LNCaP clone FGC (cell line): ENCODE results near the gene GNB5.

Experiments used
- DNase-seq: peaks from one replicate; pipeline ENCODE4 v3.0.0-alpha.2; 2011; ENCODE audit warnings: low read depth
- H3K4me3 ChIP-seq: 2 replicates; pipeline ENCODE4 v1.5.1; 2011; ENCODE audit warnings: mild to moderate bottlenecking, low read depth, low read length, control low read depth
- CTCF ChIP-seq: IDR thresholded peaks from 2 replicates; pipeline ENCODE4 v1.5.1; 2012; ENCODE audit warnings: mild to moderate bottlenecking; ENCODE audit not compliant: control insufficient read depth, insufficient read depth; ENCODE audit errors: extremely low read depth

The GNB5 gene

DNA sequence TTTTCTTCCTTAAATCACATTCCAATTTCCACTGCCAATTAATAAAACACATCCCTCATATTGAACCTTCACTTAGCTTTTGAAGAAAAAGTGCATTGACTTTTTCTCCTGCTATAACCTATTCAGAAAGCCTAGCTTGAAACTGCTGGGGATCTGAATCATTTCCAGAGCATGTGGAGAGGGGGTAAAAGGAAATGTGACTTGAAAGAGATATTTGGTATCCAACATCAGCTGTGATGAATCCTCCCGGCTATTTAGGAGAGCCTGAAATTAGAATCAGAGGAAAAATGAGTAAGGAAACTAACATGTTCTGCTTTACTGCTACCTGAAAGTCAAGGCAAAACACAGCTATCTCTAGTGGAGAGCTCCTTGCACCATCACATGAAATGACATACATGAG, 2.6 kb upstream of the GNB5 start:
- DNase-seq = no peak
- no peak for TF ChIP-seq CTCF
- no peak overlapping the region for H3K4me3 ChIP-seq

DNA sequence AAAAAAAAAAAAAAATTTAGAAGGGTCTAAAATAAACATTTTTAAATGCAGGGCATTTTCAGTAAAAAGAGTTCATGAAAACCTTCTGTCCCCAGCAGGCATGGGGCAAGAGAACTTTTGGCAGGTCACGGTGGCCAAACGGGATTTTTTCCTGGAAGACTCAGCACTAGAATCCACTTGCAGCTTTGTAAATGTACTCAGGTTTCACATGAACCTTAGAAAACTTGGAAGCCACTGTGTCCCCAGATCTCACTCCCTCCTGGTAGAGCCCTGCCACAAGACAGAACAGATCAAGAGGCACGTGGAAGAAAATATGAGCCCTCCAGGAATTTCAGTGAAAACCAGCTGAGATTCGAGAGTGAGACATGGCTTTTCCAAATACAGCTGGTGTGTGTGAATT, 2.1 kb upstream of the GNB5 start:
- no peak for TF ChIP-seq CTCF
- DNase-seq = no peak
- H3K4me3 ChIP-seq = no peak overlapping the region

- H3K4me3 ChIP-seq = no peak overlapping the region
- no peak for DNase-seq
- no peak for TF ChIP-seq CTCF
Observed at GRCh38 chr15:52186651-52187486, 4.3 kb downstream of the GNB5 start.

DNA sequence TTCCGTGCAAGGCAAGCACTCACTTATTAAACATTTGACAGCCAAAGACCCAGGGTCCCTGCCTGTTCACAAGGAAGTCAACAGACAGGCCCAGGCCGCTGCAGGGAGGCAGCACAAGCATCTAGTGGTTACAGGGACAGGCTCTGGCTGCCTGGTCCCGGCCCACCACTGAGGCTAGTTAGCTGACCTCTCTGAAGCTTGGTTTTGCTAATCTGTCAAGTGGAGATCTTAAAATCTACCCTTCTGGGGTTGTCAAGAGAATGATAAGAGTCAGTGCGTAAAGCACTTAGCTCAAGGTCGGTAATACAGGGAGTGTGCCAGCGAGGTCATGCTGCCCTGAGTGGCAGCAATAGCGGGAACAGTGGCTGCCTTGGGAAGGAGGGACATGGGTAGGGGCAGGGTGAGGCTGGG, 6.0 kb downstream of the GNB5 start:
- no peak for TF ChIP-seq CTCF
- DNase-seq = no peak
- no peak overlapping the region for H3K4me3 ChIP-seq

DNA sequence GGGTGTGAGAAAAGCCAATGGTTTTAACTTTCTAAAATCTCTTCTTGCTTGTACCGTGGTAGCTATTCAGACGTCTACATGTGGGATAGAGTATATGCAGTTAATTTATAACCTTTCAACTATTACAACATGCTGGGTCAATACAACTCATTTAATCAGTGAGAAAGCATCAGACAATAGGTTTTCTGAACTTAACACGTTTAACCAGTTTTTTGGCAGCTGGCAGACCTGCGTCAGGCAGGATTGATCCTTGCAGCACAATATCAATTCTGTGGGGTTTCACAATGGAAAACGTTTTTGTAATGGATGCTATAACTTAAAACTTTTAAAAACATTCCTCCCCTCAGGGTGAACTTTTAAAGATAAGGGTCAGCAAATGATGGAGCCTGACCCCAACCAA, 6.5 kb downstream of the GNB5 start:
- no peak for DNase-seq

DNA sequence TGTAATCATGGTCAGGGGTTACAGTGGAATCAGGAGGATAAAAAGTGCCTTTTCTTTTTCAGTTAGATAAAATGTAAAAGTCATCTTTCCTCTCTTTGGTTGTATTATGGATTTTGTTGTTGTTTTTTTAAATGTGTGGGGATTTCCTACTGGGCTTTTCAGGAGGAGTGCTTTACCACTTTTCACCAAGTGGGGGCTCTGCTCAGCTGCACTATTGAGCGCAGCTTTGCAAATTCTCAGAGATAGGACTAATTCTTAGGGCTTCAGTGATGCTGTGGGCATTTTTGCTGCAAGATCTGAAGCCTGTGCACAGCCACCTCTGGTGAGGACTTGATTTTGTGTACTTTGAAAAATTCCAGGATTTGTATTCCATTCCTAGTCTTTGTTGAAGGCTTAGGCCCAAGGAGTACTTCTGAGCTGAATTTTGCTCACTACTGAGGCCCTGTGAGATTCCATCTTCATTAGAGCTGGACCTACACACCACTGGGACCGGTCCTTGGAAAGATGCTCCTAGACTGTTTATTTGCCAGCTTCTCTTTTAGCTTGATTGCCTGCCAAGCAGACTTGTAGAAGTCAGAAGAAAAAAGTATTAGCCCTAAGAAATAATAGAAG, 7.5 kb downstream of the GNB5 start:
- no peak for DNase-seq
- H3K4me3 ChIP-seq = no peak overlapping the region
- peak; percentile 39 for TF ChIP-seq CTCF

More for the DNA sequence above, 6.5 kb downstream of the GNB5 start:
- no peak for TF ChIP-seq CTCF
- no peak overlapping the region for H3K4me3 ChIP-seq
